Glutamatergic neuron (in vitro differentiated cells): ENCODE data around the gene FGF14. TPM values are rescaled to one million over a fixed set of nuclear protein-coding genes. Genes with fewer than 3 reads are reported as not detected.

Experiments
- DNase-seq: peaks from one replicate; pipeline ENCODE4 v3.0.0; 2022
- H3K27ac Mint-ChIP-seq: one replicate; pipeline ENCODE4 v1.8.0; 2020; ENCODE audit warnings: mild to moderate bottlenecking, mixed read lengths, inconsistent platforms; ENCODE audit not compliant: unreplicated experiment
- H3K27me3 Mint-ChIP-seq: one replicate; pipeline ENCODE4 v1.8.0; 2020; ENCODE audit warnings: mild to moderate bottlenecking, moderate library complexity, mixed read lengths, inconsistent platforms; ENCODE audit not compliant: unreplicated experiment
- H3K36me3 Mint-ChIP-seq: one replicate; pipeline ENCODE4 v1.8.0; 2020; ENCODE audit warnings: mild to moderate bottlenecking, mixed read lengths, inconsistent platforms; ENCODE audit not compliant: unreplicated experiment
- H3K4me1 Mint-ChIP-seq: one replicate; pipeline ENCODE4 v1.8.0; 2020; ENCODE audit warnings: mild to moderate bottlenecking, low read depth, mixed read lengths, inconsistent platforms; ENCODE audit not compliant: unreplicated experiment
- H3K4me3 Mint-ChIP-seq: one replicate; pipeline ENCODE4 v1.8.0; 2020; ENCODE audit warnings: mild to moderate bottlenecking, mixed read lengths, inconsistent platforms; ENCODE audit not compliant: unreplicated experiment
- H3K9me3 Mint-ChIP-seq: one replicate; pipeline ENCODE4 v1.8.0; 2020; ENCODE audit warnings: mild to moderate bottlenecking, moderate library complexity, mixed read lengths, inconsistent platforms; ENCODE audit not compliant: unreplicated experiment
- total RNA-seq: library from RNA; stranded (reverse); fragmentation: NEBNext Ultra II Directional; extraction: Animal tissue kit (Norgen Biotek cat#: 25700); gene quantifications from one replicate; pipeline ENCODE4 v1.2.1, GENCODE V29; 2021; ENCODE audit not compliant: unreplicated experiment
- TF ChIP-seq, protein P1 (sequence below): fragments of 200-600 bp; sonication (generic); IDR thresholded peaks from one replicate; pipeline ENCODE4 v1.5.0; 2021; ENCODE audit not compliant: partially characterized antibody, unreplicated experiment

The FGF14 gene
- total RNA-seq, 1 donor from 2014 or later: 17.8 TPM

DNA sequence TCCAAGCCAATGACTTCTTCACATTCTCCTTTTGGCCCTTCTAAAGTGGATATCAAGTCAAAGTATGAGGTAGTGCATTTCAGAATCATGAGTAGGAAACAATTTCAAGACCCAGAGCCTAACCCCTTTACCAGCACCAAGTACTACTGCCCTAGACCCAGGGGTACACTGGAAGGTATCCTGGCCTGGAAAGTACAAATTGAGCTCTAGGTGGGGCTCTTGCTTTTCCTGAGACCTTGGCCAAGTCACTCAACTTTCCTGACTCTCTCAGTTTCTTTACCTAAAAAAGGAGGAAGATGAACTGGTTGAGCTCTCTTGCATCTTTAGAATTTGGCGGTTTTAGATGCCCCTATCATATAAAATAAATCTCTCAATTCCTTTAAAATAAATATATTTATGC lies 204.7 kb downstream of the FGF14 start:
- H3K4me1 Mint-ChIP-seq: peaks cover 23% of the 10 kb centered on the region
- no peak overlapping the region for H3K27ac Mint-ChIP-seq
- peaks cover 6% of the 10 kb centered on the region for H3K36me3 Mint-ChIP-seq
- H3K27me3 Mint-ChIP-seq: peaks cover 2% of the 10 kb centered on the region
- H3K9me3 Mint-ChIP-seq: peaks cover 2% of the 10 kb centered on the region
- TF ChIP-seq, protein P1, sequence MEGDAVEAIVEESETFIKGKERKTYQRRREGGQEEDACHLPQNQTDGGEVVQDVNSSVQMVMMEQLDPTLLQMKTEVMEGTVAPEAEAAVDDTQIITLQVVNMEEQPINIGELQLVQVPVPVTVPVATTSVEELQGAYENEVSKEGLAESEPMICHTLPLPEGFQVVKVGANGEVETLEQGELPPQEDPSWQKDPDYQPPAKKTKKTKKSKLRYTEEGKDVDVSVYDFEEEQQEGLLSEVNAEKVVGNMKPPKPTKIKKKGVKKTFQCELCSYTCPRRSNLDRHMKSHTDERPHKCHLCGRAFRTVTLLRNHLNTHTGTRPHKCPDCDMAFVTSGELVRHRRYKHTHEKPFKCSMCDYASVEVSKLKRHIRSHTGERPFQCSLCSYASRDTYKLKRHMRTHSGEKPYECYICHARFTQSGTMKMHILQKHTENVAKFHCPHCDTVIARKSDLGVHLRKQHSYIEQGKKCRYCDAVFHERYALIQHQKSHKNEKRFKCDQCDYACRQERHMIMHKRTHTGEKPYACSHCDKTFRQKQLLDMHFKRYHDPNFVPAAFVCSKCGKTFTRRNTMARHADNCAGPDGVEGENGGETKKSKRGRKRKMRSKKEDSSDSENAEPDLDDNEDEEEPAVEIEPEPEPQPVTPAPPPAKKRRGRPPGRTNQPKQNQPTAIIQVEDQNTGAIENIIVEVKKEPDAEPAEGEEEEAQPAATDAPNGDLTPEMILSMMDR: no peak
- no peak for DNase-seq
- H3K4me3 Mint-ChIP-seq: no peak overlapping the region

DNA sequence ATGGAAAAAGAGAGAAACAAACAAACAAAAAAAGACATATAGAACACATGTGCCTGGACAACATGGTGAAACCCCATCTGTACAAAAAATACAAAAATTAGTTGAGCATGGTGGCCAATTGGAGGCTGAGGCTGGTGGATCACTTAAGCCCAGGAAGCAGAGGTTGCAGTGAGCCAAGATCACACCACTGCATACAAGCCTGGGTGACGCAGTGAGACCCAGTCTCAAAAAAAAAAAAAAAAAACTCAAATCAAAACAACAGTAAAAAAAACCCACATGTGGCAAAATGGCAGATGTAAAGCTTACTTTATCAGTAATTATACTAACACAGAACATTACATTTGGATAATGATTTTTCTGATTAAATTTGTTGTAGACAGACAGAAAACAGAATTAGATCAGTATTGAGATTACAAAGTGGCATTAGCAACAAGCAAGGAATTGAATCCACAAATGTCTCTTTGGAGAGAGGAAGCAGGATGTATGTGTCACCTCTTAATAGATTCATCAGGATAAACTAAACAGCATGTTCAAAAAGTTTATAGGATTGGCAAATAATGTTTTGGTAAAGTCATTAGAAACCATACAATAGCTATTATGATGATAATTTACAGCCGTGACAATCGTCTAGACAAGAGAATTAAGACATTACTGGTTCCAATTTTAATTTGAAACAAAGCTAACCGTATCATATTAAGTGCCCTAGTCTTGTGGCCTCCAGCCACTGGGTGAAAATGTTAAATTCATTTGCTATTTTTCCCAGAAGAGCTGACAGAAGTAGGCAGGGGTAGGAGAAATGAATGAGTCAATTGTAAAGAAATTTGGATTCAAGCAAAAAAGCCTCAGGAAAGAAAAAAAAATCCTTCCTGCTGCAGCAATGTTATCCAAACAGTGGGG lies 206.0 kb downstream of the FGF14 start:
- Mint-ChIP-seq H3K36me3 (peaks cover 6% of the 10 kb centered on the region), H3K9me3 (no peaks in the 10 kb centered on the region), H3K4me3 (no peak overlapping the region), H3K27me3 (no peaks in the 10 kb centered on the region), H3K4me1 (peaks cover 13% of the 10 kb centered on the region), H3K27ac (no peak overlapping the region)
- DNase-seq: no peak
- TF ChIP-seq, protein P1: no peak

DNA sequence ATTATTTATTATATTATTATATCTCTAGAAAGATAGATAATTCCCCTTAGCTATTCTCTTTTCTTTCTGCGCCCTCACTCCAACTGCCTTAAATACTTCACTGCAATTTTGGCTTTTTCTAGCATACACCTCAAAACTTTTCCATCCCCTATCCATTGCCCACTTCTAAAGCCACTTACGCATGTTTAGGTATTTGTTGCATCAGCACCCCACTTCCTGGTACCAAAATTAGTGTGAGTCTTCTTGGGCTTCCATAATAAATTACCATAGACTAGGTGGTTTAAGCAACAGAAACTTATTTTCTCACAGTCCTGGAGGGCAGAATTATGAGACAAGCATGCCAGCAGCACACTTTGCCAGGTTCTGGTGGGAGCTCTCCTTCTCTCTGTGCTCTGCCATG lies 209.0 kb downstream of the FGF14 start:
- no peak for DNase-seq
- Mint-ChIP-seq H3K27me3 (no peaks in the 10 kb centered on the region), H3K36me3 (peaks cover 6% of the 10 kb centered on the region), H3K9me3 (no peaks in the 10 kb centered on the region), H3K4me3 (no peak overlapping the region), H3K27ac (no peak overlapping the region), H3K4me1 (peaks cover 7% of the 10 kb centered on the region)
- TF ChIP-seq, protein P1: no peak

DNA sequence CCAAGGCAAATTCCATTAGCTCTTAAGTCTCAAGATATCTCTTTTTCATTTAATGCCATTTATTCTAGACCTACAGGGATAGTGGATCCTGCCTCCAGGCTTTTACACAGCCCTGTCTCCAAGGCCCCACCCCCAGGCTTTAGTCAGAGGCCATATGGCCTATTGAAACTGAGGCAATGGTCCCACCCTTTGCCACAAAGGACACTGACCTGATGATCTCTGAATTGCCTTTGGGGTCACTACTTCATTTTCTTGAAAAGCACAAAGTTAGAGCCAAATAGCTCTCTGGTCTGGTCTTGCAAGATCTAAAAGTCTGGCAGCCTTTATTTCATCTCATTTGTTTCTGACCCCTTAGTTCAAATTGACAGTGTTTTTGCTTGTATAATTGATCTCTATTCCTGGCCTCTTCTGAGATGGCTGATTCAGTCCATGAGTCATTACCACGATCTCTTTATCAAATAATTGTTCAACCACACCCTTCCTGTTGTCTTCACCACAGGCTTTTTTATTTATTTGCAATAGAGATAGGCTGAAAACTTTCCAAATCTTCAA lies 209.8 kb downstream of the FGF14 start:
- no peak for DNase-seq
- Mint-ChIP-seq H3K27me3 (no peaks in the 10 kb centered on the region), H3K9me3 (no peaks in the 10 kb centered on the region), H3K27ac (no peak overlapping the region), H3K36me3 (peaks cover 6% of the 10 kb centered on the region), H3K4me1 (peaks cover 8% of the 10 kb centered on the region), H3K4me3 (no peak overlapping the region)
- TF ChIP-seq, protein P1: no peak

DNA sequence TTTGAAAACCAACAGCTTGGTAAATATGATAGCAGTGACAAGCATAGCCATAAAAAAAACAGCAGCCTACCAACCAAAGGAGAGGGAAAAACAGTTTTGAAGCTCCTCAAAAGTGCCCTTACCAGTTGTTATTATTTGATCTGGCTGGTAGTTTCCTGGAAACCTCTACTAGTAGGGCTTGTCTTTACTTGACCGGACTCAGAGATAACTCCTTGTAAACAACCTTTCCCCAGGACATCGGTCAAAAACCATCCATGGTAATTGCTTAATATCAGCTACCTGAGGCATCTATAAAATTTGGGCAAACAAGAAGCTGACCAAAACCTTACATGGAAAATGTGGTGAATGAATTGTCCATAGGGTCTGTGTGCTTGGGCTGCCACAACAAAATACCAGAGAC lies 210.9 kb downstream of the FGF14 start:
- TF ChIP-seq, protein P1: no peak
- H3K9me3 Mint-ChIP-seq: no peaks in the 10 kb centered on the region
- peaks cover 8% of the 10 kb centered on the region for H3K4me1 Mint-ChIP-seq
- H3K27ac Mint-ChIP-seq: no peak overlapping the region
- no peak overlapping the region for H3K4me3 Mint-ChIP-seq
- H3K36me3 Mint-ChIP-seq: peaks cover 6% of the 10 kb centered on the region
- no peaks in the 10 kb centered on the region for H3K27me3 Mint-ChIP-seq
- DNase-seq: no peak
